ENCODE results near the gene GASK1A.

- TF ChIP-seq CTCF (conservative IDR thresholded peaks at IDR 0.05; ENCODE audit: low read length) (no peak), EZH2phosphoT487 (IDR thresholded peaks at IDR 0.05; ENCODE audit: borderline replicate concordance, low read depth, low read length) (no peak)
These were observed 43.6 kb upstream of the GASK1A start for GRCh38 chr3:42935472-42935871.

All from OCI-LY7 (cell line).